Measurements from ENCODE around the gene TAF1C.

GRCh38 chr16:84156342-84156784 lies 30.5 kb downstream of the TAF1C start:
- no peak for TF ChIP-seq MAX (IDR thresholded peaks at IDR 0.05; ENCODE audit: low read depth)
- TF ChIP-seq YY1 (IDR thresholded peaks at IDR 0.05; ENCODE audit: low read depth), result no peak
- no peak for TF ChIP-seq EZH2phosphoT487 (IDR thresholded peaks at IDR 0.05; ENCODE audit: borderline replicate concordance, low read depth)
- TF ChIP-seq RFX5 (IDR thresholded peaks at IDR 0.05; ENCODE audit: low read length), result no peak
- no peak for TF ChIP-seq POLR2AphosphoS5 (IDR thresholded peaks at IDR 0.05; ENCODE audit: low read depth, low read length)
- TF ChIP-seq CTCF (IDR thresholded peaks at IDR 0.05), result no peak; the same call in 1 of the 2 replicates
- TF ChIP-seq REST (IDR thresholded peaks at IDR 0.05; ENCODE audit: low read depth, low read length), result no peak
